Transverse colon (tissue), 4 donors: ENCODE measurements around the gene SLC1A3.

Experiments used
- EP300 ChIP-seq: sonication (generic); formaldehyde crosslinking; IDR thresholded peaks from one replicate; pipeline ENCODE4 v1.6.1; 2017; ENCODE audit warnings: antibody characterized with exemption, low read depth
- POLR2A ChIP-seq: fragments of 450-650 bp; IDR thresholded peaks from one replicate; pipeline ENCODE4 v1.6.1; 2016; ENCODE audit warnings: antibody characterized with exemption, mild to moderate bottlenecking, moderate library complexity
- POLR2AphosphoS5 ChIP-seq, 3 donors: sonication (generic); formaldehyde crosslinking; IDR thresholded peaks; one replicate each; pipeline ENCODE4 v1.6.1; 2016; ENCODE audit warnings: antibody characterized with exemption in 3 of 3
- TF ChIP-seq, protein P1 (sequence below), 5 experiments: fragments of 200-600 bp in 3 of 5; fragments of 450-650 bp in 2 of 5; sonication (generic) in 3 of 5; IDR thresholded peaks; 1 replicate in 2 of 5; 2 replicates in 3 of 5; pipeline ENCODE4 v1.5.1; 2016 to 2017; ENCODE audit warnings: antibody characterized with exemption in 5 of 5, inconsistent platforms in 3 of 5, mild to moderate bottlenecking in 2 of 5, moderate library complexity in 1 of 5

DNA sequence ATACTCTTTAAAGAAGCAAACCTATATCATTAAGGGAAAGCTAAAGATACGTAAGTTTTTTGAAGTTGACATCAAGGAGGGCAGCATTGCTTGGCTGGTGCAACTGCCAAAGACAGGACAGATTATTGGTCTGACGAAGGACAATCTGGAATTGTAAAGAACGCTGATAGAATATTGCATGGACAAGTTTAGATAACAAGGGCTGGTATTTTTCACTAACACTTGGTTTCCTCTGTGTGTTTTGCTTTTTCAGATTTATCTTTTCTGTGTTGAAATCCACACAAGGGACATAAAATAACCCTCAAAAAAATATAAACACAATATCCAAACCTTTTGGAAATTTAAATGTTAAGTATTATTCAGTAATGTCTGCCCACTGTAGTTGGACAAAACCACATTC lies 39.7 kb downstream of the SLC1A3 start:
- TF ChIP-seq, protein P1, sequence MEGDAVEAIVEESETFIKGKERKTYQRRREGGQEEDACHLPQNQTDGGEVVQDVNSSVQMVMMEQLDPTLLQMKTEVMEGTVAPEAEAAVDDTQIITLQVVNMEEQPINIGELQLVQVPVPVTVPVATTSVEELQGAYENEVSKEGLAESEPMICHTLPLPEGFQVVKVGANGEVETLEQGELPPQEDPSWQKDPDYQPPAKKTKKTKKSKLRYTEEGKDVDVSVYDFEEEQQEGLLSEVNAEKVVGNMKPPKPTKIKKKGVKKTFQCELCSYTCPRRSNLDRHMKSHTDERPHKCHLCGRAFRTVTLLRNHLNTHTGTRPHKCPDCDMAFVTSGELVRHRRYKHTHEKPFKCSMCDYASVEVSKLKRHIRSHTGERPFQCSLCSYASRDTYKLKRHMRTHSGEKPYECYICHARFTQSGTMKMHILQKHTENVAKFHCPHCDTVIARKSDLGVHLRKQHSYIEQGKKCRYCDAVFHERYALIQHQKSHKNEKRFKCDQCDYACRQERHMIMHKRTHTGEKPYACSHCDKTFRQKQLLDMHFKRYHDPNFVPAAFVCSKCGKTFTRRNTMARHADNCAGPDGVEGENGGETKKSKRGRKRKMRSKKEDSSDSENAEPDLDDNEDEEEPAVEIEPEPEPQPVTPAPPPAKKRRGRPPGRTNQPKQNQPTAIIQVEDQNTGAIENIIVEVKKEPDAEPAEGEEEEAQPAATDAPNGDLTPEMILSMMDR (IDR thresholded peaks at IDR 0.05) = no peak
- TF ChIP-seq POLR2A = no peak
- TF ChIP-seq POLR2AphosphoS5 (IDR thresholded peaks at IDR 0.05) = no peak
- TF ChIP-seq EP300 = no peak
